VCaP (cell line): ENCODE results near the gene USPL1.

Source experiments
- H3K27ac ChIP-seq: fragments of 450-650 bp; 2 replicates; pipeline ENCODE4 v1.5.1; 2017
- CTCF ChIP-seq: fragments of 450-650 bp; conservative IDR thresholded peaks from 2 replicates; pipeline ENCODE4 v1.5.1; 2017; ENCODE audit warnings: mild to moderate bottlenecking, moderate library complexity

The USPL1 gene

GRCh38 chr13:30673669-30674521 lies 56.2 kb downstream of the USPL1 start:
- H3K27ac ChIP-seq, result peak overlapping the region; percentile 50
- peak; percentile 62 for TF ChIP-seq CTCF

GRCh38 chr13:30675717-30676116 lies 58.0 kb downstream of the USPL1 start:
- H3K27ac ChIP-seq, result no peak overlapping the region
- no peak for TF ChIP-seq CTCF

GRCh38 chr13:30676672-30677071 lies 59.0 kb downstream of the USPL1 start:
- no peak for TF ChIP-seq CTCF
- H3K27ac ChIP-seq, result no peak overlapping the region

- H3K27ac ChIP-seq, result no peak overlapping the region
- TF ChIP-seq CTCF, result peak; percentile 61
These were observed 62.0 kb downstream of the USPL1 start for GRCh38 chr13:30679483-30680330.

GRCh38 chr13:30681843-30682242 lies 64.1 kb downstream of the USPL1 start:
- no peak for TF ChIP-seq CTCF
- H3K27ac ChIP-seq, result no peak overlapping the region

GRCh38 chr13:30685320-30685859 lies 67.7 kb downstream of the USPL1 start:
- TF ChIP-seq CTCF, result no peak
- H3K27ac ChIP-seq, result no peak overlapping the region

- no peak overlapping the region for H3K27ac ChIP-seq
- no peak for TF ChIP-seq CTCF
These were observed 68.3 kb downstream of the USPL1 start for GRCh38 chr13:30685987-30686386.
